HG02973 (cell line): Measurements from ENCODE around the gene TTYH3.
A peak's percentile ranks its signal among the peaks of the same experiment; 100 is the strongest.
"Not testable (repeated sequence)": the region's sequence is repeated elsewhere in the genome, so short reads cannot be mapped to it uniquely, and the experiment has no call there.

Experiments used
- ATAC-seq: cut with Tn5 transposase; IDR thresholded peaks from one replicate; pipeline ENCODE4 v1.9.1; 2021; ENCODE audit warnings: moderate library complexity; ENCODE audit not compliant: unreplicated experiment

The TTYH3 gene

GRCh38 chr7:2681929-2682799 is 50.4 kb downstream of the TTYH3 start:
- no peak for ATAC-seq

- ATAC-seq = no peak
These were observed 52.7 kb downstream of the TTYH3 start for GRCh38 chr7:2684501-2684900.

- no peak for ATAC-seq
These were observed 54.3 kb downstream of the TTYH3 start for GRCh38 chr7:2686101-2686500.

GRCh38 chr7:2687338-2687869 is 55.6 kb downstream of the TTYH3 start:
- ATAC-seq = no peak

- no peak for ATAC-seq
These were observed 56.1 kb downstream of the TTYH3 start, which contains the start of gene AMZ1 for GRCh38 chr7:2687881-2688318. Gene AMZ1, plus strand, starts transcription at chr7:2688202. Its CDS starts 12,250 bp downstream, at chr7:2700452.

- ATAC-seq = peak; percentile 59
These were observed 56.9 kb downstream of the TTYH3 start for GRCh38 chr7:2688409-2689342.

GRCh38 chr7:2689343-2689847 is 57.6 kb downstream of the TTYH3 start:
- no peak for ATAC-seq

GRCh38 chr7:2689951-2690705 is 58.3 kb downstream of the TTYH3 start:
- no peak for ATAC-seq

- ATAC-seq = no peak
These were observed 59.4 kb downstream of the TTYH3 start for GRCh38 chr7:2691011-2691707.

- not testable (repeated sequence) for ATAC-seq
These were observed 60.2 kb downstream of the TTYH3 start for GRCh38 chr7:2691932-2692439.

GRCh38 chr7:2692543-2692942 is 60.8 kb downstream of the TTYH3 start:
- ATAC-seq = no peak

- not testable (repeated sequence) for ATAC-seq
These were observed 61.8 kb downstream of the TTYH3 start for GRCh38 chr7:2693420-2694121.

- ATAC-seq = not testable (repeated sequence)
These were observed 62.3 kb downstream of the TTYH3 start for GRCh38 chr7:2694122-2694436.

GRCh38 chr7:2698581-2699288 is 66.9 kb downstream of the TTYH3 start:
- peak; percentile 95 for ATAC-seq

GRCh38 chr7:2699289-2699620 is 67.5 kb downstream of the TTYH3 start:
- no peak for ATAC-seq

- ATAC-seq = no peak
These were observed 68.5 kb downstream of the TTYH3 start for GRCh38 chr7:2700141-2700850.

GRCh38 chr7:2701424-2701823 is 69.6 kb downstream of the TTYH3 start:
- no peak for ATAC-seq
